GM19467 (cell line): ENCODE data around the gene KRT24.

Experiments used
- ATAC-seq: cut with Tn5 transposase; IDR thresholded peaks from one replicate; pipeline ENCODE4 v1.9.1; 2021; ENCODE audit warnings: mild to moderate bottlenecking, moderate library complexity; ENCODE audit not compliant: unreplicated experiment

The KRT24 gene

GRCh38 chr17:40695874-40696472, 7.6 kb downstream of the KRT24 start:
- no peak for ATAC-seq

- ATAC-seq: no peak
These were observed 9.0 kb downstream of the KRT24 start for GRCh38 chr17:40694584-40694983.

- no peak for ATAC-seq
These were observed 16.4 kb downstream of the KRT24 start for GRCh38 chr17:40687106-40687505.

GRCh38 chr17:40686192-40686591, 17.4 kb downstream of the KRT24 start:
- no peak for ATAC-seq

GRCh38 chr17:40680998-40681397, 22.6 kb downstream of the KRT24 start:
- ATAC-seq: no peak

- ATAC-seq: no peak
These were observed 24.0 kb downstream of the KRT24 start for GRCh38 chr17:40679523-40679907.

- no peak for ATAC-seq
These were observed 24.5 kb downstream of the KRT24 start for GRCh38 chr17:40678902-40679522.

GRCh38 chr17:40675905-40676304, 27.6 kb downstream of the KRT24 start:
- no peak for ATAC-seq

- no peak for ATAC-seq
These were observed 30.9 kb downstream of the KRT24 start for GRCh38 chr17:40672654-40673053.

- ATAC-seq: no peak
These were observed 32.3 kb downstream of the KRT24 start for GRCh38 chr17:40671282-40671681.

- ATAC-seq: no peak
These were observed 37.2 kb downstream of the KRT24 start for GRCh38 chr17:40666331-40666730.

GRCh38 chr17:40664582-40665333, 38.8 kb downstream of the KRT24 start, which contains the start of gene KRT222:
TSS of gene KRT222 (minus strand) at chr17:40665177. CDS start at chr17:40665099, 78 bp downstream.
- ATAC-seq: no peak

- ATAC-seq: no peak
These were observed 40.3 kb downstream of the KRT24 start for GRCh38 chr17:40663252-40663651.

GRCh38 chr17:40659911-40660310, 43.6 kb downstream of the KRT24 start:
- ATAC-seq: no peak

- no peak for ATAC-seq
These were observed 45.2 kb downstream of the KRT24 start for GRCh38 chr17:40658396-40658795.

GRCh38 chr17:40651939-40652338, 51.6 kb downstream of the KRT24 start:
- no peak for ATAC-seq

GRCh38 chr17:40648384-40648968, 55.1 kb downstream of the KRT24 start:
- ATAC-seq: no peak
